Subcutaneous adipose tissue (tissue), 4 donors: ENCODE data around the gene SHH. TPM values are rescaled to one million over a fixed set of nuclear protein-coding genes. Genes with fewer than 3 reads are reported as not detected.

Experiments used
- CTCF ChIP-seq: fragments of 450-650 bp; IDR thresholded peaks from one replicate; pipeline ENCODE4 v1.5.1; 2016; ENCODE audit warnings: low read depth, mild to moderate bottlenecking, control low read depth, antibody characterized with exemption, moderate library complexity
- total RNA-seq, 4 donors: library from RNA; depleted of rRNA; stranded (reverse); fragments of >200 nt; gene quantifications; one replicate each; pipeline ENCODE4 v1.1.0, GENCODE V29; 2016

SHH gene
- total RNA-seq, 4 donors from 2014 or later = not detected

- no peak for TF ChIP-seq CTCF
Measured at GRCh38 chr7:155833651-155834050, 21.4 kb upstream of the SHH start.

GRCh38 chr7:155832581-155832981 lies 20.3 kb upstream of the SHH start:
- no peak for TF ChIP-seq CTCF

- TF ChIP-seq CTCF = no peak
Measured at GRCh38 chr7:155831807-155832524, 19.7 kb upstream of the SHH start.

GRCh38 chr7:155830961-155831806 lies 18.9 kb upstream of the SHH start:
- no peak for TF ChIP-seq CTCF

GRCh38 chr7:155829796-155830470 lies 17.7 kb upstream of the SHH start:
- TF ChIP-seq CTCF = no peak

GRCh38 chr7:155825336-155825735 lies 13.1 kb upstream of the SHH start:
- no peak for TF ChIP-seq CTCF
